GM15510 (cell line): ENCODE data around the gene UBE2E2.

Source experiments
- POLR2A ChIP-seq: IDR thresholded peaks from 3 replicates; pipeline ENCODE4 v1.6.1; 2011; ENCODE audit warnings: borderline replicate concordance; ENCODE audit not compliant: insufficient read length; ENCODE audit errors: extremely low read depth

The UBE2E2 gene

DNA sequence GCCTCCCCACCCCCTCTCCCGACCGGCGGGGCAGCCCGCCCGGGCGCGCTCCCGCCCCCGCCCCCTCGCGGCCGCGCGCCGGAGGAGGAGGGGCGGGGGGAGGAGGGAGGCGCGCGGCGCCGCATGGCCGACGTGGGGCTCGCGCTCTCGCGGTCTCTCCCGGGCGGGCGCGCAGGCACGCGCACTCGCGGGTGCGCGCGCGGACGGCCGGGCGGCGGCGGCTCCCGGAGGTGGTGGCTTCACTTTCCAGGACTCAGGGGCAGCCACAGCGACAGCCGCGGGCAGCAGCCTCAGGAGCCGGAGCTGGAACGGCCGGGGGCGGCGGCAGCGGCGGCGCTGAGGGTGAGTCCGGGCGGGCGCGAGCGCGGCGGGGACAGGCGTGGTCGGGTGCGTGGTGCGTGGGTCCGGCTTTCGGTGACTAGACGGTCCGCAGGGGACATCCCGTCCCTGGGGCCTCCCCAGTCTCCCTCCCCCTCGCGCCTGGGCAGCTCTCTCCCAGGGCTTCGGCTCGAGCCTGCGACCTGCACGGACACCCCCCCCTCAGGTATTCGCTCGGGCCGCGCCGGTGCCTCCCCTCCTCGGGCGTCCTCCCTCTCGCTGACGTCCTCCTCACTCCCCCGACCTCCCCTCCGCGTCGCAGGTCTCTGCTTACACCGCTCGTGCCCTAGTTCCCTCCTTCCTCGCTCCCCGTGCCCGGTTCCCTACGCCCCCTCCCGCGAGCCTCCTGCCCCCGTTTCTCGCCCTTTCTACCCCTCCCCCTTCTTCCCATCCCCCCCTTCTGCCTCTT lies at the start of gene UBE2E2:
Gene UBE2E2 (plus strand): TSS at position 407 of the 787 bp plus-strand sequence.
- TF ChIP-seq POLR2A, result peak; percentile 63

DNA sequence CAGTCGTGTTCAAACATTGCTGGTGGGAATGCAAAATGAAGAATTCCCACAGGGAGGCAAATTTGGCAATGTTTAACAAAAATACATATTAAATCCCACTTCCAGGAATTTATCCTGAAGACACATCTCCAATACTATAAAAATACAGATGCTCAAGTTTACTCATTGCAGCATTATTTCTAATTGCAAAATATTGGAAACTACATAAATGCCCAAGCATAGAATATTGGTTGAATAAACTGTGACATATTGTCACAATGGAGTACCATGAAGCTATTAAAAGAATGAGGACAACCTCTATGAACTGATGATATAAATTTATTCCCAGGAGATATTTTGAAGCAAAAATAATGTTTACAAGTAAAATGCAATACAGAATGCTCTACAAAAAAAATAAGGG lies 49.7 kb upstream of the UBE2E2 start:
- TF ChIP-seq POLR2A, result no peak

DNA sequence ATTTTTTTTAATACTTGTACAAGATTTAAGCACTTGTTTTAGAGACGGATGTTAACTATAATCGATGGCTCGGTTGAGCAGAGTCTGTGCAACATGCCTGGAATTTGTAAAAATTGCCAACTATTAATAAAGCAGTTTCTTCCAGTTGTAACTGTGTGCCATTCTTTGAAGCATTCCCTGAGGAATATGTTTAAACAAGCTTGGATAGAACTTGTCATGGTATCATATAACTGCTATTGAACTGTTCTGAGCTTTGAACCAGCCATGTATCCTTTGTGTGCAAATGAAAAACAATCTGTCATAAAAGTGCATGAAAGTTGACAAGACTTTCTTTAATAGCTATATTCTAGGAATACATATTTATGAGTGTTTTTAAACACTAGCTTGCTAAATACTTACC lies 45.8 kb upstream of the UBE2E2 start:
- TF ChIP-seq POLR2A, result no peak

DNA sequence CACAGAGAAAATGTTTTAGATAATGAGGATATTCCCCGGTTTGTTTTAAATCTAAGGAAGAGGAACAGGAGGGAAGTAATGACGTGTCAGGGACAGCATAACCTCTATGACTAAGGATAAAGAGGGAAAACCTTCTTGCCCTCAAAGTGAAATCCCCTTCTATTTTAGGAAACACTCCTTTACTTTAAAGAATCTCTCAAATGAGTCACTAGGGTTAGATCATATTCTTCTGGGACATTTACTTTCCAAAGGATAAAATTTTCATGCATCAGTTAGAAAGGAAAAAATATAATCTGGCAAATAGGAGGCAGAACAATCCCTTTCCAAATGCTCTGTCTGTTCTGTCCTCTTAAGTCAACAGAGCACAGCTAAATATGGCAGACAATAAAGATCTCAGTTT lies 43.2 kb upstream of the UBE2E2 start:
- no peak for TF ChIP-seq POLR2A

DNA sequence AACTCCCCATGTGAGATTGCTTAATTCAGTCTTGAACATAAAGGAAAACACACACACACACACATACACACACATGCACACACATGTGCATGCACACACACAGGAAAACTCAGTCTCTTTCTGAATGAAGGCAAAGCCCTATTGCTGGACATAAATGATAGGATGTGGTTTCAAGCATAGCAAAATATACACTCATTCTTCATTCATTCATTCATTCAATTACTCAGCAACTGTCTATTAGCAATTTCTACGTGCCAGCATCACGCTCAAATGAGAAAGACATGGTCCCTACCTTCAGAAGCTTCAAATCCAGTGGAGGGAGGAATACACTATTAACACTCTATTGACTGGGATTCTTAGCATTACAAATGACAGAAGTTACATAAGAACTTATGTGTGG lies 41.8 kb upstream of the UBE2E2 start:
- no peak for TF ChIP-seq POLR2A

- TF ChIP-seq POLR2A, result no peak
These were observed 41.1 kb upstream of the UBE2E2 start for GRCh38 chr3:23161896-23162570.

DNA sequence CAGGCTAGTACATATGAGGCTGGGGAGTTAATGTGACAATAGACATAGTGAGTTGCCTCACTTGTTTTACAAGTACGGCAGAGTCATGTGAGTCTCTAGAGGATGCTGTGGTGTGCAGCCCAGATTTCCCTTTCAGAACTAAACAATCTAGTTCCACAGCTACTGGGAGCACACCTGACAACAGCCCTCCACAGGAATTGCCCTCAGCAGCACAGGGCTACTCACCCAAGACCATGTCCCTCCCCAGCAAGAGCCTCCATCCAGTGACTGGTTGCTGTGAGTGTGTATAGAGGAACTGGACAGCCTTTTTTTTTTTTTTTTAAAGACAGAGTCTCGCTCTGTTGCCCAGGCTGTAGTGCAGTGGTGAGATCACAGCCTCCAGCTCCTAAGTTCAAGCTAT lies 40.2 kb upstream of the UBE2E2 start:
- TF ChIP-seq POLR2A, result no peak

DNA sequence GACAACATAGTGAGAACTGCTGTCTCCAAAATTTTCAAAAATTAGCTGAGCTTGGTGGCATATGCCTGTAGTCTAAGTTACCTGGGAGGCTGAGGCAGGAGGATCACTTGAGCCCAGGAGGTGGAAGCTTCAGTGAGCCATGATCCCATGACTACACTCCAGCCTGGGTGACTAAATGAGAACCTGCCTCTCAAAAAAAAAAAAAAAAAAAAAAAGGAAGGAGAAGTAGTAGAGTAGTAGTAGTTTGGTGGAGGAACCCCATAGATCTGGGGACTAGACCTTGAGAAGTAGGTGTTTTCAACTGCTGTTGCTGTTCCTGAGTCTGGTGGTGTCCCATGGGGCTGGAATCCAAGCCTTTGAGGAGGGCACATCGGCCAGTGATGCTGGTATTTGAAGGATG lies 38.4 kb upstream of the UBE2E2 start:
- no peak for TF ChIP-seq POLR2A

DNA sequence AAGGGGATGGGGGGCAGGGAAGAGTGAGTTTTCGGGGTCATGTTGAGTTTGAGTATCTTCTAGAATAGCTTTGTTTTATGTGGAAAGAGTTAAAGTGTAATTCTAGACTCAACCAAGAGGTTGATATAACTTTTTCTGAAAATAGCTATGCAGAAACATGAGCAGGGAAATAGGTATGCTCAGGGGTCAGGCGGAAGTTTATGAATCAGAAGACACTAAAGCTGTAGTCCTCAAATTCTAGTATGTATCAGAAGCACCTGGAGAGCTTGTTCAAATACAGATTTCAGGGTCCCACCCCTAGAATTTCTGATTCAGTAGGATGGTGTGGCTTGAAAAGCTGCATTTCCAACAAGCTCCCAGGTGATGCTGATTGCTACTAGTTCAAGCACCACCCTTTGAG lies 37.6 kb upstream of the UBE2E2 start:
- no peak for TF ChIP-seq POLR2A

GRCh38 chr3:23166276-23166675 lies 36.9 kb upstream of the UBE2E2 start:
- no peak for TF ChIP-seq POLR2A

- TF ChIP-seq POLR2A, result no peak
These were observed 36.3 kb upstream of the UBE2E2 start for GRCh38 chr3:23166845-23167244.

- TF ChIP-seq POLR2A, result no peak
These were observed 33.6 kb upstream of the UBE2E2 start for GRCh38 chr3:23169551-23169950.

GRCh38 chr3:23170291-23170690 lies 32.8 kb upstream of the UBE2E2 start:
- no peak for TF ChIP-seq POLR2A

DNA sequence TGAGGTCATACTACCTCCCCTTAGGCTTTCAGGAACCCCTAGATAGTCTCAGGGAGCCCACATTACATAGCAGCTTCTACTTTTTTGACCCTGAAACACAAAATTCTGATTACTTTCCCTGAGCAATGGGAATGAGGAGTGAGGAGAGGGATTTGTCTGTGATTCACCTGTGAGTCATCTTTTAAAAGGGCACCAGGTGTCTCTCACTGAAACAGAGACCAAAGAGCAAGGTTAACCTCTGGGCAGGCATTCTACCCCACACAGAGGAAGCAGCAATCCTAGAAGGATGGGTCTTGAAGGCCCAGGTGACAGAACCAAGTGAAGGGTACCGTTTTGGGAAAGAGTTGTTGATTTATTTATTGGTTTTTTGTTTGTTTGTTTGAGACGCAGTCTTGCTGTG lies 31.1 kb upstream of the UBE2E2 start:
- TF ChIP-seq POLR2A, result no peak

GRCh38 chr3:23174426-23175039 lies 28.6 kb upstream of the UBE2E2 start:
- no peak for TF ChIP-seq POLR2A
